HepG2 (cell line): ENCODE data around the gene GTPBP6. TPM values are rescaled to one million over a fixed set of nuclear protein-coding genes. Genes with fewer than 3 reads are reported as not detected.

Experiments
- ATAC-seq: fragments of 200-7000 bp; cut with Tn5 transposase; 3 replicates; pipeline ENCODE4 v1.9.1; 2020; ENCODE audit warnings: mild to moderate bottlenecking, moderate library complexity
- BruUV-seq: library from RNA; stranded (reverse); fragments of 400-500 nt; replicated peaks from 2 replicates; lab custom pipeline; 2021; lab: Mats Ljungman, UMichigan
- CTCF ChIA-PET: fragments of 300-600 bp; formaldehyde crosslinking; extraction: SDS; loops from one replicate; lab custom pipeline; 2021; ENCODE audit warnings: low total read pairs, inconsistent platforms, low intra/inter-chr PET ratio; lab: Yijun Ruan, JAX
- POLR2A ChIA-PET: fragments of 350-600 bp; sonication (Branson Sonifier 250); formaldehyde crosslinking; loops from one replicate; lab custom pipeline; 2020; ENCODE audit warnings: antibody characterized with exemption, inconsistent platforms; lab: Yijun Ruan, JAX
- DNase-seq: peaks from one replicate; pipeline ENCODE4 v3.0.0-alpha.2; 2015; ENCODE audit warnings: low spot score
- FAIRE-seq: peaks from 3 replicates; lab custom pipeline; 2011; peaks lifted over from hg19 to GRCh38; lab: Jason Lieb, UNC
- H2AFZ ChIP-seq: one replicate; pipeline ENCODE4 v1.6.1; 2011; ENCODE audit warnings: low read length, inconsistent platforms
- H3K27ac ChIP-seq: fragments of 300-600 bp; 3 replicates; pipeline ENCODE4 v1.8.0; 2011; ENCODE audit warnings: mixed run types, mild to moderate bottlenecking, mixed read lengths, low read length, inconsistent platforms; ENCODE audit not compliant: insufficient read depth; ENCODE audit errors: extremely low read length
- H3K27me3 ChIP-seq, 2 experiments: fragments of 200-600 bp in 1 of 2; 2 replicates in 1 of 2; 3 replicates in 1 of 2; pipeline versions ENCODE4 v1.6.0 to v1.8.0; 2011; ENCODE audit warnings: low read length in 2 of 2, mild to moderate bottlenecking in 2 of 2, moderate library complexity in 2 of 2, inconsistent platforms in 1 of 2; ENCODE audit not compliant: insufficient read depth in 2 of 2, control insufficient read depth in 1 of 2
- H3K36me3 ChIP-seq, 2 experiments: fragments of 200-600 bp in 1 of 2; replicated peaks in 1 of 2; 2 replicates in 1 of 2; 3 replicates in 1 of 2; pipeline versions ENCODE4 v1.5.1 to v1.8.0; 2011; ENCODE audit warnings: low read length in 2 of 2, inconsistent platforms in 1 of 2; ENCODE audit not compliant: insufficient read depth in 2 of 2, control insufficient read depth in 1 of 2
- H3K4me1 ChIP-seq: 2 replicates; pipeline ENCODE4 v1.5.1; 2012; ENCODE audit warnings: low read length, inconsistent platforms; ENCODE audit not compliant: insufficient read depth
- H3K4me2 ChIP-seq: 2 replicates; pipeline ENCODE4 v1.6.0; 2011; ENCODE audit warnings: low read depth, low read length, inconsistent platforms
- H3K4me3 ChIP-seq, 3 experiments: fragments of 200-600 bp in 1 of 3; sonication (generic), shearing (Covaris generic) in 1 of 3; replicated peaks in 1 of 3; 2 replicates each; pipeline ENCODE4 v1.5.1; 2011 to 2016; ENCODE audit warnings: low read length in 3 of 3, inconsistent platforms in 2 of 3, low read depth in 2 of 3, mild to moderate bottlenecking in 2 of 3, control low read depth in 1 of 3, mixed read lengths in 1 of 3; ENCODE audit not compliant: insufficient read depth in 1 of 3
- H3K79me2 ChIP-seq: one replicate; pipeline ENCODE4 v1.6.1; 2011; ENCODE audit warnings: low read length, inconsistent platforms; ENCODE audit not compliant: insufficient read depth
- H3K9ac ChIP-seq: 2 replicates; pipeline ENCODE4 v1.6.0; 2011; ENCODE audit warnings: mild to moderate bottlenecking, low read depth, low read length, inconsistent platforms; ENCODE audit not compliant: insufficient read depth
- H3K9me3 ChIP-seq: 2 replicates; pipeline ENCODE4 v1.5.1; 2012; ENCODE audit warnings: mild to moderate bottlenecking, low read length
- H4K20me1 ChIP-seq: 2 replicates; pipeline ENCODE4 v1.6.0; 2011; ENCODE audit warnings: inconsistent platforms, mild to moderate bottlenecking, low read length, moderate library complexity; ENCODE audit not compliant: insufficient read depth
- CEBPG ChIP-seq: IDR thresholded peaks from 2 replicates; pipeline ENCODE4 v1.6.1; 2016
- HNRNPUL1 ChIP-seq: fragments of 200-400 bp; formaldehyde crosslinking; IDR thresholded peaks from 2 replicates; pipeline ENCODE4 v1.6.1; 2017; ENCODE audit warnings: low read depth, mild to moderate bottlenecking, low read length, moderate library complexity
- NFATC3 ChIP-seq: sonication (generic); formaldehyde crosslinking; IDR thresholded peaks from 2 replicates; pipeline ENCODE4 v1.5.1; 2020; ENCODE audit warnings: mild to moderate bottlenecking, missing genetic modification reagents
- USF2 ChIP-seq, 2 experiments: sonication (generic) in 1 of 2; formaldehyde crosslinking in 1 of 2; IDR thresholded peaks; 2 replicates each; pipeline versions ENCODE4 v1.5.1 to v1.6.1; 2011 to 2020; ENCODE audit warnings: borderline replicate concordance in 1 of 2, low read depth in 1 of 2, low read length in 1 of 2, mild to moderate bottlenecking in 1 of 2, missing genetic modification reagents in 1 of 2, moderate library complexity in 1 of 2
- ZNF280D ChIP-seq: sonication (generic); formaldehyde crosslinking; IDR thresholded peaks from 2 replicates; pipeline ENCODE4 v1.5.1; 2020; ENCODE audit warnings: mild to moderate bottlenecking, missing genetic modification reagents
- WGBS: methylation state at CpG from one replicate; pipeline ENCODE4 v1.1.6; 2017; ENCODE audit warnings: low lambda C conversion rate; 5-methylcytosine and 5-hydroxymethylcytosine counted together
- in situ Hi-C: cut with HindIII; loops from 2 replicates; pipeline ENCODE4 v1.10.0; 2017; ENCODE audit warnings: low pct_unique_long_range_greater_than_20kb; ENCODE audit not compliant: extremely low pct_ligation_motif_present
- intact Hi-C: fragments of 100-400 bp; cut with micrococcal nuclease; formaldehyde crosslinking; loops from one replicate; pipeline ENCODE4 v1.10.0; 2022; ENCODE audit not compliant: unreplicated experiment
- polyA plus RNA-seq, 8 experiments: library from polyadenylated mRNA; depleted of rRNA in 3 of 8; stranded (reverse) in 7 of 8; unstranded in 1 of 8; fragments of >200 nt; fragmentation: Illumina TruSeq in 4 of 8; extraction: Trizol in 4 of 8; gene quantifications; 2 replicates each; pipeline versions ENCODE4 v1.2.1 to v1.2.3, GENCODE V29; 2011 to 2016; ENCODE audit warnings: low read depth in 4 of 8, missing spikeins in 1 of 8, mixed read lengths in 1 of 8; ENCODE audit not compliant: insufficient read depth in 1 of 8
- total RNA-seq, 5 experiments: library from RNA; depleted of rRNA; stranded (reverse); fragments of >200 nt; fragmentation: Illumina TruSeq; extraction: Trizol; gene quantifications; 2 replicates each; pipeline ENCODE4 v1.2.3, GENCODE V29; 2016; ENCODE audit warnings: low read depth in 1 of 5

Gene GTPBP6
- total and polyA plus RNA-seq, 2 of the 13 experiments (the other 11 are each of a cell fraction or from before 2014, with no cell fraction given): 20.2 to 39.6 TPM

- no peak for TF ChIP-seq USF2 (IDR thresholded peaks at IDR 0.05; ENCODE audit: low read depth, low read length)
- no peak for TF ChIP-seq USF2 (CRISPR knock-in tag; IDR thresholded peaks at IDR 0.05; ENCODE audit: borderline replicate concordance)
- no peak for TF ChIP-seq CEBPG (CRISPR knock-in tag)
- TF ChIP-seq HNRNPUL1: no peak
- TF ChIP-seq ZNF280D (CRISPR knock-in tag): no peak
Observed at GRCh38 chrX:344371-344901, 25.8 kb upstream of the GTPBP6 start (continued).

GRCh38 chrX:341541-342101 lies 23.0 kb upstream of the GTPBP6 start:
- H3K36me3 ChIP-seq: peaks cover 0 to 7% of the 10 kb centered on the region in 2 experiments; a peak in 2 of 5 replicates
- FAIRE-seq (no peak), DNase-seq (no peak), ATAC-seq (no peak)
- no peak overlapping the region for H3K27ac ChIP-seq
- CTCF ChIA-PET: no interaction called here
- H3K79me2 ChIP-seq: no peaks in the 10 kb centered on the region
- H3K27me3 ChIP-seq: no peaks in the 10 kb centered on the region
- H3K4me3 ChIP-seq: no peak overlapping the region
- H3K4me1 ChIP-seq: no peaks in the 10 kb centered on the region
- POLR2A ChIA-PET: no interaction called here
- H4K20me1 ChIP-seq: no peaks in the 10 kb centered on the region
- WGBS: 97% methylated on average over 31 of the region's 36 CpGs
- H3K4me2 ChIP-seq: no peak overlapping the region
- in situ Hi-C loops (no loop called here), intact Hi-C loops (no loop called here)
- TF ChIP-seq NFATC3: no peak
- BruUV-seq: no TSS peak
- no peak overlapping the region for H3K9ac ChIP-seq
- no peaks in the 10 kb centered on the region for H3K9me3 ChIP-seq
- H2AFZ ChIP-seq: no peak overlapping the region
